Measurements from ENCODE around the gene COMMD2. TPM values are rescaled to one million over a fixed set of nuclear protein-coding genes. Genes with fewer than 3 reads are reported as not detected.
A peak's percentile ranks its signal among the peaks of the same experiment; 100 is the strongest.

Gene COMMD2
- total RNA-seq, 6 experiments from 2014 or later, result 27.0 to 32.8 (median 31.5) TPM

GRCh38 chr3:149771652-149772271 lies 19.5 kb upstream of the COMMD2 start:
- Mint-ChIP-seq H3K4me3 (no peak overlapping the region), H3K27ac (no peak overlapping the region), H3K9me3 (no peaks in the 10 kb centered on the region), H3K27me3 (ENCODE audit: insufficient read depth) (no peaks in the 10 kb centered on the region; the same call in none of the 2 replicates), H3K4me1 (ENCODE audit: low read depth) (peaks cover 6% of the 10 kb centered on the region; the same call in 1 of the 2 replicates), H3K36me3 (ENCODE audit: low read depth) (no peaks in the 10 kb centered on the region)
- DNase-seq, result peak; percentile 15
- TF ChIP-seq CTCF (IDR thresholded peaks at IDR 0.05), result peak; percentile 86

GRCh38 chr3:149770246-149770645 lies 18.0 kb upstream of the COMMD2 start:
- no peaks in the 10 kb centered on the region for H3K36me3 Mint-ChIP-seq (ENCODE audit: low read depth)
- no peak overlapping the region for H3K4me3 Mint-ChIP-seq
- peaks cover 1% of the 10 kb centered on the region for H3K27me3 Mint-ChIP-seq (ENCODE audit: insufficient read depth)
- peak; percentile 42 for TF ChIP-seq CTCF (IDR thresholded peaks at IDR 0.05)
- no peaks in the 10 kb centered on the region; the same call in 1 of the 2 replicates for H3K4me1 Mint-ChIP-seq (ENCODE audit: low read depth)
- H3K27ac Mint-ChIP-seq, result no peak overlapping the region
- no peak for DNase-seq
- no peaks in the 10 kb centered on the region for H3K9me3 Mint-ChIP-seq

- DNase-seq, result no peak
- H3K9me3 Mint-ChIP-seq, result no peaks in the 10 kb centered on the region
- H3K36me3 Mint-ChIP-seq (ENCODE audit: low read depth), result no peaks in the 10 kb centered on the region
- H3K4me1 Mint-ChIP-seq (ENCODE audit: low read depth), result no peaks in the 10 kb centered on the region; the same call in 1 of the 2 replicates
- no peak overlapping the region for H3K4me3 Mint-ChIP-seq
- peaks cover 1% of the 10 kb centered on the region for H3K27me3 Mint-ChIP-seq (ENCODE audit: insufficient read depth)
- H3K27ac Mint-ChIP-seq, result no peak overlapping the region
- no peak for TF ChIP-seq CTCF (IDR thresholded peaks at IDR 0.05)
Observed at GRCh38 chr3:149768704-149769103, 16.4 kb upstream of the COMMD2 start.

- no peaks in the 10 kb centered on the region; the same call in 1 of the 2 replicates for H3K4me1 Mint-ChIP-seq (ENCODE audit: low read depth)
- no peak for TF ChIP-seq CTCF (IDR thresholded peaks at IDR 0.05)
- H3K36me3 Mint-ChIP-seq (ENCODE audit: low read depth), result no peaks in the 10 kb centered on the region
- H3K27me3 Mint-ChIP-seq (ENCODE audit: insufficient read depth), result peaks cover 1% of the 10 kb centered on the region
- no peak for DNase-seq
- H3K4me3 Mint-ChIP-seq, result no peak overlapping the region
- H3K9me3 Mint-ChIP-seq, result no peaks in the 10 kb centered on the region
- H3K27ac Mint-ChIP-seq, result no peak overlapping the region
Observed at GRCh38 chr3:149767720-149768119, 15.4 kb upstream of the COMMD2 start.

GRCh38 chr3:149765762-149766334 lies 13.6 kb upstream of the COMMD2 start:
- TF ChIP-seq CTCF (IDR thresholded peaks at IDR 0.05), result peak; percentile 83

More at GRCh38 chr3:149765762-149766334, 13.6 kb upstream of the COMMD2 start:
- Mint-ChIP-seq H3K9me3 (no peaks in the 10 kb centered on the region), H3K27me3 (ENCODE audit: insufficient read depth) (peaks cover 1% of the 10 kb centered on the region), H3K4me1 (ENCODE audit: low read depth) (no peaks in the 10 kb centered on the region), H3K27ac (no peak overlapping the region), H3K36me3 (ENCODE audit: low read depth) (no peaks in the 10 kb centered on the region), H3K4me3 (no peak overlapping the region)
- DNase-seq, result peak; percentile 55
